HUES64 (cell line): ENCODE measurements around the gene ATXN1.

Experiments used
- H3K27ac ChIP-seq: 2 replicates; pipeline ENCODE4 v1.7.0; 2013; ENCODE audit warnings: low read depth, low read length, inconsistent platforms
- H3K27me3 ChIP-seq: 2 replicates; pipeline ENCODE4 v1.6.1; 2013; ENCODE audit warnings: mild to moderate bottlenecking, low read length; ENCODE audit not compliant: insufficient read depth
- H3K36me3 ChIP-seq: 2 replicates; pipeline ENCODE4 v1.6.1; 2013; ENCODE audit warnings: mild to moderate bottlenecking, low read length; ENCODE audit not compliant: insufficient read depth
- H3K4me1 ChIP-seq: 2 replicates; pipeline ENCODE4 v1.6.1; 2013; ENCODE audit warnings: mild to moderate bottlenecking, low read length, moderate library complexity; ENCODE audit not compliant: insufficient read depth
- H3K4me3 ChIP-seq: 2 replicates; pipeline ENCODE4 v1.5.1; 2013; ENCODE audit warnings: mild to moderate bottlenecking, low read length, moderate library complexity
- H3K9ac ChIP-seq: 2 replicates; pipeline ENCODE4 v1.6.1; 2013; ENCODE audit warnings: mild to moderate bottlenecking, low read depth, low read length
- H3K9me3 ChIP-seq: 2 replicates; pipeline ENCODE4 v1.6.1; 2013; ENCODE audit warnings: low read depth, low read length; ENCODE audit not compliant: insufficient read depth
- WGBS: fragments of 150-250, 120-280 bp; methylation state at CpG from one replicate; pipeline ENCODE4 v1.1.7; 2013; ENCODE audit warnings: missing lambda C conversion rate; 5-methylcytosine and 5-hydroxymethylcytosine counted together

Gene ATXN1

GRCh38 chr6:16336056-16336818 lies 425.0 kb downstream of the ATXN1 start:
- Histone ChIP-seq H3K27me3 (no peaks in the 10 kb centered on the region), H3K27ac (no peak overlapping the region), H3K9me3 (no peaks in the 10 kb centered on the region), H3K9ac (no peak overlapping the region), H3K36me3 (no peaks in the 10 kb centered on the region), H3K4me3 (no peak overlapping the region), H3K4me1 (peaks cover 13% of the 10 kb centered on the region)
- 92% methylated on average over 6 of the region's 6 CpGs for WGBS

- no peaks in the 10 kb centered on the region for H3K27me3 ChIP-seq
- H3K36me3 ChIP-seq: no peaks in the 10 kb centered on the region
- H3K9me3 ChIP-seq: no peaks in the 10 kb centered on the region
- H3K27ac ChIP-seq: no peak overlapping the region
- H3K4me3 ChIP-seq: no peak overlapping the region
- 93% methylated on average over 9 of the region's 10 CpGs for whole genome bisulfite sequencing
- H3K4me1 ChIP-seq: peaks cover 13% of the 10 kb centered on the region
- no peak overlapping the region for H3K9ac ChIP-seq
Measured at GRCh38 chr6:16335176-16335575, 426.1 kb downstream of the ATXN1 start.

- H3K36me3 ChIP-seq: no peaks in the 10 kb centered on the region
- H3K27me3 ChIP-seq: no peaks in the 10 kb centered on the region
- no peaks in the 10 kb centered on the region for H3K9me3 ChIP-seq
- H3K4me3 ChIP-seq: no peak overlapping the region
- peaks cover 13% of the 10 kb centered on the region for H3K4me1 ChIP-seq
- H3K27ac ChIP-seq: no peak overlapping the region
- WGBS: 87% methylated on average over 3 of the region's 3 CpGs
- no peak overlapping the region for H3K9ac ChIP-seq
Measured at GRCh38 chr6:16334671-16335070, 426.6 kb downstream of the ATXN1 start.

GRCh38 chr6:16333580-16333979 lies 427.7 kb downstream of the ATXN1 start:
- Histone ChIP-seq H3K4me1 (peaks cover 13% of the 10 kb centered on the region), H3K9ac (no peak overlapping the region), H3K27ac (no peak overlapping the region), H3K36me3 (no peaks in the 10 kb centered on the region), H3K4me3 (no peak overlapping the region), H3K27me3 (no peaks in the 10 kb centered on the region), H3K9me3 (no peaks in the 10 kb centered on the region)
- 92% methylated on average over 3 of the region's 3 CpGs for WGBS

GRCh38 chr6:16332175-16332542 lies 429.1 kb downstream of the ATXN1 start:
- H3K27ac ChIP-seq: peak overlapping the region; percentile 73; the same call in 1 of the 2 replicates

GRCh38 chr6:16331384-16332174 lies 429.7 kb downstream of the ATXN1 start:
- H3K4me1 ChIP-seq: peaks cover 10% of the 10 kb centered on the region
- peak overlapping the region; percentile 5; the same call in 1 of the 2 replicates for H3K4me3 ChIP-seq
- no peaks in the 10 kb centered on the region for H3K36me3 ChIP-seq
- no peak overlapping the region for H3K9ac ChIP-seq
- no peaks in the 10 kb centered on the region for H3K27me3 ChIP-seq
- H3K9me3 ChIP-seq: no peaks in the 10 kb centered on the region
- H3K27ac ChIP-seq: peak overlapping the region; percentile 73; the same call in 1 of the 2 replicates
- 6% methylated on average over 11 of the region's 11 CpGs for WGBS

More at GRCh38 chr6:16332175-16332542, 429.1 kb downstream of the ATXN1 start:
- no peaks in the 10 kb centered on the region for H3K27me3 ChIP-seq
- H3K9ac ChIP-seq: no peak overlapping the region
- peaks cover 10% of the 10 kb centered on the region for H3K4me1 ChIP-seq
- H3K4me3 ChIP-seq: peak overlapping the region; percentile 5; the same call in 1 of the 2 replicates
- H3K36me3 ChIP-seq: no peaks in the 10 kb centered on the region
- WGBS: 15% methylated on average over 7 of the region's 7 CpGs
- no peaks in the 10 kb centered on the region for H3K9me3 ChIP-seq

GRCh38 chr6:16329233-16329632 lies 432.0 kb downstream of the ATXN1 start:
- WGBS: 86% methylated on average over 6 of the region's 6 CpGs

GRCh38 chr6:16327777-16328325 lies 433.4 kb downstream of the ATXN1 start:
- H3K36me3 ChIP-seq: 0 out of 2 replicates have a peak, but pooled peaks cover 4% of the 10 kb centered on the region
- 95% methylated on average over 34 of the region's 34 CpGs for WGBS
- H3K9ac ChIP-seq: no peak overlapping the region
- H3K27me3 ChIP-seq: no peaks in the 10 kb centered on the region
- H3K4me3 ChIP-seq: no peak overlapping the region
- H3K4me1 ChIP-seq: peaks cover 27% of the 10 kb centered on the region
- H3K9me3 ChIP-seq: no peaks in the 10 kb centered on the region
- H3K27ac ChIP-seq: no peak overlapping the region

More at GRCh38 chr6:16329233-16329632, 432.0 kb downstream of the ATXN1 start:
- Histone ChIP-seq H3K4me3 (no peak overlapping the region), H3K27ac (no peak overlapping the region), H3K9me3 (no peaks in the 10 kb centered on the region), H3K36me3 (0 out of 2 replicates have a peak, but pooled peaks cover 4% of the 10 kb centered on the region), H3K4me1 (peaks cover 18% of the 10 kb centered on the region), H3K27me3 (no peaks in the 10 kb centered on the region), H3K9ac (no peak overlapping the region)

GRCh38 chr6:16326971-16327776 lies 434.1 kb downstream of the ATXN1 start:
- H3K27me3 ChIP-seq: no peaks in the 10 kb centered on the region
- peaks cover 29% of the 10 kb centered on the region for H3K4me1 ChIP-seq
- 94% methylated on average over 43 of the region's 43 CpGs for whole genome bisulfite sequencing
- H3K4me3 ChIP-seq: no peak overlapping the region
- no peak overlapping the region for H3K27ac ChIP-seq
- no peak overlapping the region for H3K9ac ChIP-seq
- H3K9me3 ChIP-seq: no peaks in the 10 kb centered on the region
- H3K36me3 ChIP-seq: 0 out of 2 replicates have a peak, but pooled peaks cover 4% of the 10 kb centered on the region

- H3K9ac ChIP-seq: no peak overlapping the region
- WGBS: 95% methylated on average over 22 of the region's 22 CpGs
- H3K4me1 ChIP-seq: peaks cover 25% of the 10 kb centered on the region
- no peak overlapping the region for H3K27ac ChIP-seq
- no peaks in the 10 kb centered on the region for H3K9me3 ChIP-seq
- no peak overlapping the region for H3K4me3 ChIP-seq
- 0 out of 2 replicates have a peak, but pooled peaks cover 4% of the 10 kb centered on the region for H3K36me3 ChIP-seq
- H3K27me3 ChIP-seq: no peaks in the 10 kb centered on the region
Measured at GRCh38 chr6:16326531-16326930, 434.7 kb downstream of the ATXN1 start.
